Stimulated activated CD4-positive, alpha-beta T cell treated with anti-CD3 and anti-CD28 coated beads, Interleukin-2, amount 100 ng/mL, for 24 hours (primary cell): Measurements from ENCODE around the gene CHMP6.

Experiments
- DNase-seq, 2 donors: peaks; one replicate each; pipeline ENCODE4 v3.0.0-alpha.2; 2020

The CHMP6 gene

GRCh38 chr17:81046132-81046769 is 54.6 kb downstream of the CHMP6 start:
- DNase-seq: no peak

GRCh38 chr17:81046770-81047359 is 55.2 kb downstream of the CHMP6 start:
- no peak for DNase-seq

GRCh38 chr17:81048827-81049371 is 57.3 kb downstream of the CHMP6 start:
- DNase-seq: no peak

- DNase-seq: no peak
These were observed 57.8 kb downstream of the CHMP6 start for GRCh38 chr17:81049372-81049911.
